Suprapubic skin (tissue), 4 donors: Measurements from ENCODE around the gene RPL10A. TPM values are rescaled to one million over a fixed set of nuclear protein-coding genes. Genes with fewer than 3 reads are reported as not detected.
"Not testable (repeated sequence)": the region's sequence is repeated elsewhere in the genome, so short reads cannot be mapped to it uniquely, and the experiment has no call there.

Source experiments
- DNase-seq, 2 donors: peaks; one replicate each; pipeline ENCODE4 v3.0.0-alpha.2; 2019; ENCODE audit warnings: low spot score in 2 of 2
- H3K27ac ChIP-seq: fragments of 200-600 bp; sonication (generic); one replicate; pipeline ENCODE4 v1.5.1; 2019
- H3K27me3 ChIP-seq: fragments of 200-600 bp; sonication (generic); one replicate; pipeline ENCODE4 v1.5.1; 2019
- H3K36me3 ChIP-seq: fragments of 200-600 bp; sonication (generic); one replicate; pipeline ENCODE4 v1.5.1; 2019
- H3K4me1 ChIP-seq: fragments of 200-600 bp; sonication (generic); one replicate; pipeline ENCODE4 v1.5.1; 2019
- H3K4me3 ChIP-seq: fragments of 200-600 bp; sonication (generic); one replicate; pipeline ENCODE4 v1.5.1; 2019; ENCODE audit warnings: mild to moderate bottlenecking
- H3K9me3 ChIP-seq: fragments of 200-600 bp; sonication (generic); one replicate; pipeline ENCODE4 v1.5.1; 2019
- CTCF ChIP-seq, 2 donors: fragments of 200-600 bp in 1 of 2; fragments of 450-650 bp in 1 of 2; sonication (generic) in 1 of 2; IDR thresholded peaks; one replicate each; pipeline ENCODE4 v1.5.1; 2016 to 2019; ENCODE audit warnings: antibody characterized with exemption in 2 of 2, mild to moderate bottlenecking in 1 of 2, moderate library complexity in 1 of 2
- EP300 ChIP-seq: sonication (generic); formaldehyde crosslinking; IDR thresholded peaks from one replicate; pipeline ENCODE4 v1.6.1; 2017; ENCODE audit warnings: antibody characterized with exemption
- POLR2A ChIP-seq, 2 donors: fragments of 450-650 bp; IDR thresholded peaks; one replicate each; pipeline ENCODE4 v1.6.1; 2017; ENCODE audit warnings: antibody characterized with exemption in 2 of 2, mild to moderate bottlenecking in 2 of 2, moderate library complexity in 2 of 2
- POLR2AphosphoS5 ChIP-seq, 3 donors: sonication (generic); formaldehyde crosslinking; IDR thresholded peaks; one replicate each; pipeline ENCODE4 v1.6.1; 2017; ENCODE audit warnings: antibody characterized with exemption in 3 of 3
- WGBS: methylation state at CpG from one replicate; pipeline ENCODE4 v1.1.5; 2018; 5-methylcytosine and 5-hydroxymethylcytosine counted together
- total RNA-seq, 4 donors: library from RNA; depleted of rRNA; stranded (reverse); fragments of >200 nt; gene quantifications; one replicate each; pipeline ENCODE4 v1.1.0, GENCODE V29; 2016

The RPL10A gene
- total RNA-seq, 4 donors from 2014 or later: 1,092 to 2,148 (median 1,858) TPM

DNA sequence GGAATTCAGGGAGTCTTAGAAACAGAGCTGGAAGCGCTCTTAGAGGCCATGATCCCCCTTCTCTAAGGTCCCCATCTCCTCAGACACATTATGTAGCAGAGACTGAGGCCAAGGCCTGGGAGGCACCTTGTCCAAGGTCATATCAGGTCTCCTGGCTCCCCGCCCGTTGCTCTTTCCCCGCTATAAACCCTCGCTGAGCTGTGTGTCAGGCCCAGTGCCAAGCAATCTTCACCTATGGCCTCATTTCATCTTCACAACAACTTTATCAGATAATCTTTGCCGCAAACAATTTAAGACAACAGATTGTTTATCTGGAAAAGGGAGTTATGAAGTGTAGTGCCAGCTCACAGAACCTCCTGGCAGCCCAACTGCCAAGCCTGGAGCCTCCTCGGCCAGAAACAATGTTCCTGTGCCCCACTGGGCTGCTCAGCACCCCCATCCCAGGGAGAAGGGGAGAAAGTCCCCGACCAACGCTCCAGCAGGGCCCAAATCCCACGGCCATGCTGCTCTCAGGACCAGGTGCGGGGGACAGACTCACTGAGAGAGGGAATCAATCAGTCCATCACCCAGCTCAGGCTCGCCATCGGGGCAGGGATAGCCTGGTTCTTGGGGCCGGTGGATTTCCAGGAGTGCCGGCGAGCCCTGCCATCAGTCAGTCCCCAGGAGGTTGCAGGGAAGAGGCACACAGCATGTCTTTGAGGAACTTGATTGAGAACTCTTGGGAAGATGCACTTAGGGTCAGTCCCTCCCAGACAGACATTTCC, 32.9 kb upstream of the RPL10A start:
- WGBS: 69% methylated on average over 9 of the region's 16 CpGs
- DNase-seq: no peak

GRCh38 chr6:35436071-35436857, 31.9 kb upstream of the RPL10A start:
- no peak overlapping the region for H3K4me3 ChIP-seq
- WGBS: 90% methylated on average over 7 of the region's 8 CpGs
- TF ChIP-seq POLR2A (IDR thresholded peaks at IDR 0.05) (no peak), EP300 (no peak)
- H3K36me3 ChIP-seq: no peaks in the 10 kb centered on the region
- peaks cover 2% of the 10 kb centered on the region for H3K4me1 ChIP-seq
- no peaks in the 10 kb centered on the region for H3K9me3 ChIP-seq
- H3K27me3 ChIP-seq: no peaks in the 10 kb centered on the region
- DNase-seq: no peak
- H3K27ac ChIP-seq: no peak overlapping the region

More for the DNA sequence above, 32.9 kb upstream of the RPL10A start:
- TF ChIP-seq EP300 (no peak), POLR2A (IDR thresholded peaks at IDR 0.05) (no peak), CTCF (IDR thresholded peaks at IDR 0.05) (no peak), POLR2AphosphoS5 (IDR thresholded peaks at IDR 0.05) (no peak)
- Histone ChIP-seq H3K36me3 (no peaks in the 10 kb centered on the region), H3K4me3 (no peak overlapping the region), H3K9me3 (no peaks in the 10 kb centered on the region), H3K27ac (no peak overlapping the region), H3K27me3 (no peaks in the 10 kb centered on the region), H3K4me1 (peaks cover 2% of the 10 kb centered on the region)

GRCh38 chr6:35438378-35439065, 29.7 kb upstream of the RPL10A start:
- not testable (repeated sequence) for H3K36me3 ChIP-seq, H3K4me3 ChIP-seq, H3K4me1 ChIP-seq, H3K27ac ChIP-seq, DNase-seq, H3K27me3 ChIP-seq, H3K9me3 ChIP-seq
- WGBS: 93% methylated on average over 7 of the region's 7 CpGs

DNA sequence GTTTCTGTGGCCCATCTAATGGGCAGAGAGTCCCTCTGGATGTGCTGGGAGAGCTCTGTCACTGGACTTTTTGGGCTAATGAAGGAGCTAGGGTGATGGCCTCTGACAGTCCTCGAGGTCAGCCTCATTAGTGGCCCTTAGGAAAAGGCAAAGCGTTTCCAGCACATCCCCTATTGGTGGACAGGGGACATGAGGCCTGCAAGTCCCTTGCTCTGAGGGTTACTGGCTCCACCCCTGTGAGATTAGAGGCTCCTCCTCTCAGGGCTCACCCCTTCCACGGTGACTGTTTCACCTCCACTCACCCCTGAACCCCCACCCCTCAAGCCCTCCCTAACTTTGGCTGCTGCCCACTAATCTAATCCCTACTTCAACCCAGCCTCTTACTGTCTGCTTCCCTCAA, 28.9 kb upstream of the RPL10A start:
- Histone ChIP-seq H3K9me3 (no peaks in the 10 kb centered on the region), H3K4me1 (peaks cover 2% of the 10 kb centered on the region), H3K27ac (no peak overlapping the region), H3K4me3 (no peak overlapping the region), H3K36me3 (no peaks in the 10 kb centered on the region), H3K27me3 (no peaks in the 10 kb centered on the region)
- WGBS: 63% methylated on average over 3 of the region's 3 CpGs
- no peak for TF ChIP-seq EP300
- TF ChIP-seq POLR2A (IDR thresholded peaks at IDR 0.05): no peak
- TF ChIP-seq POLR2AphosphoS5 (IDR thresholded peaks at IDR 0.05): no peak
- TF ChIP-seq CTCF (IDR thresholded peaks at IDR 0.05): no peak
- no peak for DNase-seq

DNA sequence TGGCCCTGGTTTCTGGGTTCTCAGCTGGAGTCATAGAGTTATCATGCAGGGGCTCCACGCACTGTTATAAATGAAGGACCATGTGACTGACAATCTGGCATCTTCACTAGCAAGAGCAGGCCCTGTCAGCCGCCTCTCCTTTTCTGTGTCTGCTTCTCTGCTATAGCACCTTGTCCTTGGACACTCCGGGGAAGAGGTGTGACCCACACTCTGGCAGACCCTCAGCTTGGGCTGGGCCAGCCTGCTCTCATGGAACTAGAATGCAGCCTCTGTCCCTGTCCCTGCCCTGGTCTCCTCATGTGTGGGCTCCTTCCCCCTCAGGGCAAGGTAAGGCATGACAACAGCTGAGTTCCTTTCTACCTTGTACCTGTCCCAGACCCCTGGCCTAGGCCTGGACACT, 27.0 kb upstream of the RPL10A start:
- no peak for DNase-seq
- Histone ChIP-seq H3K27me3 (no peaks in the 10 kb centered on the region), H3K36me3 (no peaks in the 10 kb centered on the region), H3K9me3 (no peaks in the 10 kb centered on the region), H3K4me3 (no peak overlapping the region), H3K4me1 (no peaks in the 10 kb centered on the region), H3K27ac (no peak overlapping the region)
- 93% methylated on average over 3 of the region's 3 CpGs for WGBS
- TF ChIP-seq CTCF (IDR thresholded peaks at IDR 0.05) (no peak), POLR2AphosphoS5 (IDR thresholded peaks at IDR 0.05) (no peak), EP300 (no peak)

DNA sequence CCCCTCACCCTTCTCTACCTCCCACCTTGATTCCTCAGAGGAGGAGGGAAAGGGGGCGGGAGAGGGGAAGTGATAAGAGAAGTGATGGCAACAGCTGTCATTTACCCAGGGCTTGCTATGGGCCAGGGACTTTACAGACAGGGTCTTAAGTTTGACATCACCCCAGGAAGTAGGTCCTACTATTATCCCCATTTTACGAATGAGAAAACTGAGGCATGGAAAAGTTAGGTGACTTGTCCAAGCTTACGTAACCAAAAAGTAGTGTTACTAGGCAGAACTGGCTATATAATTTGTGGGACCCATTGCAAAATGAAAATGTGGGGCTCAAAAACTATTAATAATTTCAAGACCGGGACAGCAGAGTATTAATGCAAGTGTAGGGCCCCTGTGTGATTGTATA, 26.6 kb upstream of the RPL10A start:
- Histone ChIP-seq H3K27me3 (no peaks in the 10 kb centered on the region), H3K27ac (no peak overlapping the region), H3K36me3 (no peaks in the 10 kb centered on the region), H3K4me1 (no peaks in the 10 kb centered on the region), H3K9me3 (no peaks in the 10 kb centered on the region), H3K4me3 (no peak overlapping the region)
- 98% methylated on average over 4 of the region's 4 CpGs for WGBS
- no peak for DNase-seq
- TF ChIP-seq POLR2AphosphoS5 (IDR thresholded peaks at IDR 0.05): no peak
